ENCODE data around the gene HIPK2.

Gene HIPK2

DNA sequence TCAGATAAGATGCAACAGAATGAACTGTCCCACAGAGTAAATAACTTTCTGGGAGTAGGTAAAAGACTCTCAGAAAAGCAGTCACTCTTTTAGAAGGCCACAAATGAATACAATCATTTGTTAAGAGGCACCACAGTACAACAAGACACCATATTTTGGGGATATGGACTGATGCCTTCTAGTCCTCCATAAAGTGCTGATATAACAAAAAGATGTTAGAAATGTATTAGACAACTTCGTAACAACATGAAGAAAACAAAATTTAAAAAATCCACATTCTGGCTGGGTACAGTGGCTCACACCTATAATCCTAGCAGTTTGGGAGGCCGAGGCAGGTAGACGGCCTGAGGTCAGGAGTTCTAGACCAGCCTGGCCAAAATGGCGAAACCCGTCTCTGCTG is 111.3 kb downstream of the HIPK2 start:
- Histone ChIP-seq H4K5ac (ENCODE audit: low read length) (no peak overlapping the region), H2BK5ac (ENCODE audit: low read length) (no peak overlapping the region), H3K4me3 (ENCODE audit: low read length) (no peak overlapping the region), H3K18ac (ENCODE audit: low read length) (no peak overlapping the region), H3K4ac (ENCODE audit: low read depth, low read length) (no peak overlapping the region), H3K23ac (ENCODE audit: low read length) (no peak overlapping the region), H3K79me2 (ENCODE audit: control insufficient read depth, insufficient read depth, low read length) (no peaks in the 10 kb centered on the region), H3K36me3 (ENCODE audit: control insufficient read depth, insufficient read depth, low read length) (no peaks in the 10 kb centered on the region), H2BK15ac (replicated peaks; ENCODE audit: low read depth) (no peak overlapping the region), H3K4me1 (ENCODE audit: control insufficient read depth, low read depth, low read length) (no peaks in the 10 kb centered on the region), H3K79me1 (ENCODE audit: low read length) (no peaks in the 10 kb centered on the region), H2BK120ac (ENCODE audit: low read depth, low read length) (no peak overlapping the region), H3K4me2 (ENCODE audit: low read length) (no peak overlapping the region), H3K56ac (ENCODE audit: low read length) (no peak overlapping the region), H3K27me3 (ENCODE audit: insufficient read depth, low read length, poor library complexity) (no peaks in the 10 kb centered on the region), H2AK5ac (ENCODE audit: low read length) (no peak overlapping the region), H4K8ac (ENCODE audit: low read depth, low read length) (no peak overlapping the region), H3K9ac (ENCODE audit: low read length) (no peak overlapping the region), H3K27ac (ENCODE audit: low read depth, low read length) (no peak overlapping the region)
- WGBS (ENCODE audit: extremely low coverage, insufficient coverage, low lambda C conversion rate), result no CpG with 5 or more reads among the region's 5 CpGs
- DNase-seq, result no peak

DNA sequence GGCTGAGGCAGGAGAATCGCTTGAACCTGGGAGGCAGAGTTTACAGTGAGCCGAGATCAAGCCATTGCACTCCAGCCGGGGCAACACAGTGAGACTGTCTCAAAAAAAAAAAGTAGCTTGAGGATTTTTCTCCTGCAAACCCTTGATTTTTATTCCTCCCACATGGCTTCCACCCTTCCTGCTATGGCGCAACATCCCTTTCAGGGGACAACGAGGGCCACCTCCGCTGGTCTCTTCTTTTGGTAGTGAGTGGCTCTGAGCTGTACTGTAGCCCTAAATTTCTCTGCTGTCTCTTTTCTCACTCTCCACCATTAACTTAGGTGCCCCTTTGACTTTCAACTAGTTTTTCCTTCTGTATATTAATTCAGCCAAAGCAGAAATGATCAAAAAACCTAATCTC is 113.4 kb downstream of the HIPK2 start:
- no peak overlapping the region for H4K5ac ChIP-seq (ENCODE audit: low read length)
- H3K9ac ChIP-seq (ENCODE audit: low read length), result no peak overlapping the region
- H4K8ac ChIP-seq (ENCODE audit: low read depth, low read length), result no peak overlapping the region
- no peak overlapping the region for H2BK5ac ChIP-seq (ENCODE audit: low read length)
- no peaks in the 10 kb centered on the region for H3K36me3 ChIP-seq (ENCODE audit: control insufficient read depth, insufficient read depth, low read length)
- no peak overlapping the region for H3K18ac ChIP-seq (ENCODE audit: low read length)
- H2BK120ac ChIP-seq (ENCODE audit: low read depth, low read length), result no peak overlapping the region
- H3K79me2 ChIP-seq (ENCODE audit: control insufficient read depth, insufficient read depth, low read length), result no peaks in the 10 kb centered on the region
- H3K4me1 ChIP-seq (ENCODE audit: control insufficient read depth, low read depth, low read length), result peaks cover 6% of the 10 kb centered on the region
- no peak for DNase-seq
- H3K4me2 ChIP-seq (ENCODE audit: low read length), result no peak overlapping the region
- no peak overlapping the region for H2BK15ac ChIP-seq (replicated peaks; ENCODE audit: low read depth)
- H3K4me3 ChIP-seq (ENCODE audit: low read length), result no peak overlapping the region
- H3K56ac ChIP-seq (ENCODE audit: low read length), result no peak overlapping the region
- H3K27ac ChIP-seq (ENCODE audit: low read depth, low read length), result no peak overlapping the region
- H3K4ac ChIP-seq (ENCODE audit: low read depth, low read length), result no peak overlapping the region
- no peak overlapping the region for H2AK5ac ChIP-seq (ENCODE audit: low read length)
- no peaks in the 10 kb centered on the region for H3K27me3 ChIP-seq (ENCODE audit: insufficient read depth, low read length, poor library complexity)
- no peak overlapping the region for H3K23ac ChIP-seq (ENCODE audit: low read length)
- no CpG with 5 or more reads among the region's 6 CpGs for WGBS (ENCODE audit: extremely low coverage, insufficient coverage, low lambda C conversion rate)
- no peaks in the 10 kb centered on the region for H3K79me1 ChIP-seq (ENCODE audit: low read length)

DNA sequence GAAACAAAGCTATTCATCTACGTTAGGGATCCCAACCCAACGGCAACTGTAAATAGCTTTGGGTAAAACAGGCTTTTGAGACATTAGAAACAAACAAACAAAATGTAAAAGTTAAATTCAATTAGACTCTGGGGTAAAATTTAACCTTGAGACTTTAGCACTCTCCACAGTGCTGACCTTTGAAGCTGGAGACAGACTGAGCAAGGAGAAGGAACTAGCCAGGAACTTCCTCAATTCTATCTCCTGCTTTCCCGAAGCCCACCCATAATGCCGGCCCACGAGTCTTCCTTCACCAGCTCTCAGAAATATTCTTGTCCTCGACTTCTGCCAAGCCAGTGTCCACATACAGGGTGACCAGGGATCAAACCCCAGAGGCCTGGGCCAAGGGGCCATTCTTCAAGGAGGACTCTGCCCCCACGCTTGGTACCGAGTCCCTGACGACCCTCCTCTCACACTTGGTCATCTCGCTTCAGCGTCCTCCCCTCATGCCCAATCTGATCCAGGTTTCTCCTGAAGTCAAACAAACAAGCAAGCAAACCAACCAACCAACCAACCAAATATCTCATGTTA is 114.1 kb downstream of the HIPK2 start:
- Histone ChIP-seq H3K18ac (ENCODE audit: low read length) (no peak overlapping the region), H3K27ac (ENCODE audit: low read depth, low read length) (no peak overlapping the region), H4K8ac (ENCODE audit: low read depth, low read length) (no peak overlapping the region), H3K4me3 (ENCODE audit: low read length) (no peak overlapping the region), H3K4me1 (ENCODE audit: control insufficient read depth, low read depth, low read length) (peaks cover 10% of the 10 kb centered on the region), H3K79me2 (ENCODE audit: control insufficient read depth, insufficient read depth, low read length) (no peaks in the 10 kb centered on the region), H3K79me1 (ENCODE audit: low read length) (no peaks in the 10 kb centered on the region), H2BK120ac (ENCODE audit: low read depth, low read length) (no peak overlapping the region), H3K9ac (ENCODE audit: low read length) (no peak overlapping the region), H2BK15ac (replicated peaks; ENCODE audit: low read depth) (no peak overlapping the region), H3K36me3 (ENCODE audit: control insufficient read depth, insufficient read depth, low read length) (no peaks in the 10 kb centered on the region), H3K27me3 (ENCODE audit: insufficient read depth, low read length, poor library complexity) (no peaks in the 10 kb centered on the region), H4K5ac (ENCODE audit: low read length) (no peak overlapping the region), H3K56ac (ENCODE audit: low read length) (no peak overlapping the region), H3K4ac (ENCODE audit: low read depth, low read length) (no peak overlapping the region), H2BK5ac (ENCODE audit: low read length) (no peak overlapping the region), H2AK5ac (ENCODE audit: low read length) (no peak overlapping the region), H3K23ac (ENCODE audit: low read length) (no peak overlapping the region), H3K4me2 (ENCODE audit: low read length) (no peak overlapping the region)
- no peak for DNase-seq
- no CpG with 5 or more reads among the region's 11 CpGs for WGBS (ENCODE audit: extremely low coverage, insufficient coverage, low lambda C conversion rate)

DNA sequence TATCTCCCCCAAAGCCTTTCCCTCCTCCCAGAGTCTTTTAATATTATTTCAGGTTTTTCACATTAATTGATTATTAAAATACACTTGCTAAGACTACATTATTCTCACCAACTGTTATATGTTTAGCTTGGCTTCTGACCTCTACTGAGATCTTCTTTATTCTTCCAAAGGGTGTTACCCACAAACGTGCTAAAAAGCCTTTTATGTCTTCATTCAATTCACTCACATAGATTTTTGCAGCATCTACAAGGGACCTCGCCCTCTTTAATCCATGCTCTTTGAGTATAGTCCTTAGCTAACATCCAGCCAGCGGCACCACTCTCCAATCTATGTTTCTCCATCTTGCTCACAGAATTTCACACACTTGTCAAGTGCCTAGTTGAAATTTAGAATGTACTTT is 115.9 kb downstream of the HIPK2 start:
- Histone ChIP-seq H3K4ac (ENCODE audit: low read depth, low read length) (no peak overlapping the region), H3K4me1 (ENCODE audit: control insufficient read depth, low read depth, low read length) (peaks cover 10% of the 10 kb centered on the region), H2BK15ac (replicated peaks; ENCODE audit: low read depth) (no peak overlapping the region), H3K79me1 (ENCODE audit: low read length) (no peaks in the 10 kb centered on the region), H3K23ac (ENCODE audit: low read length) (no peak overlapping the region), H3K36me3 (ENCODE audit: control insufficient read depth, insufficient read depth, low read length) (no peaks in the 10 kb centered on the region), H4K8ac (ENCODE audit: low read depth, low read length) (no peak overlapping the region), H3K18ac (ENCODE audit: low read length) (no peak overlapping the region), H3K79me2 (ENCODE audit: control insufficient read depth, insufficient read depth, low read length) (no peaks in the 10 kb centered on the region), H3K4me3 (ENCODE audit: low read length) (no peak overlapping the region), H2AK5ac (ENCODE audit: low read length) (no peak overlapping the region), H3K56ac (ENCODE audit: low read length) (no peak overlapping the region), H3K27me3 (ENCODE audit: insufficient read depth, low read length, poor library complexity) (no peaks in the 10 kb centered on the region), H2BK5ac (ENCODE audit: low read length) (no peak overlapping the region), H3K4me2 (ENCODE audit: low read length) (no peak overlapping the region), H3K9ac (ENCODE audit: low read length) (no peak overlapping the region), H4K5ac (ENCODE audit: low read length) (no peak overlapping the region), H2BK120ac (ENCODE audit: low read depth, low read length) (no peak overlapping the region), H3K27ac (ENCODE audit: low read depth, low read length) (no peak overlapping the region)
- no peak for DNase-seq
- no CpG with 5 or more reads among the region's 3 CpGs for WGBS (ENCODE audit: extremely low coverage, insufficient coverage, low lambda C conversion rate)

DNA sequence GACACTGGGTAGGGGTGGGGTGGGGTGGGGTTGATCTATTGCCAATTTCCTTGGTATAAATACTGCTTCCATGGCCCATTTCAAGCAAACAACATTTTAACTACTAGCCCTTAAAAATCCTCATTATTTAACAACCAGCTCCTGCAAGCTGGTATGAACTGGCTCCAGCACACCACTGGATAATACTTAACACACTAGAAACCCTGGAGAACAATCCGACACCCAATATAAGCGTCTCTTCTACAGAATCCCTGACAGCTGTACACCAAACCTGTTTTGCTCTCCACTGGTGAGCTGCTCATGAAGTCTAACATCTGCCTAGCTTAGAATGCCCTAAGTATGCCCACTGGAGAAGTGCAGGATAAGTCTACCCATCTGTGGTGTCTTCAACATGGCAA is 116.8 kb downstream of the HIPK2 start:
- Histone ChIP-seq H3K23ac (ENCODE audit: low read length) (no peak overlapping the region), H3K27ac (ENCODE audit: low read depth, low read length) (no peak overlapping the region), H4K5ac (ENCODE audit: low read length) (no peak overlapping the region), H2BK120ac (ENCODE audit: low read depth, low read length) (no peak overlapping the region), H3K56ac (ENCODE audit: low read length) (no peak overlapping the region), H3K27me3 (ENCODE audit: insufficient read depth, low read length, poor library complexity) (no peaks in the 10 kb centered on the region), H3K4ac (ENCODE audit: low read depth, low read length) (no peak overlapping the region), H2AK5ac (ENCODE audit: low read length) (no peak overlapping the region), H3K4me3 (ENCODE audit: low read length) (no peak overlapping the region), H3K18ac (ENCODE audit: low read length) (no peak overlapping the region), H4K8ac (ENCODE audit: low read depth, low read length) (no peak overlapping the region), H3K79me1 (ENCODE audit: low read length) (no peaks in the 10 kb centered on the region), H2BK5ac (ENCODE audit: low read length) (no peak overlapping the region), H3K4me2 (ENCODE audit: low read length) (no peak overlapping the region), H3K9ac (ENCODE audit: low read length) (no peak overlapping the region), H3K79me2 (ENCODE audit: control insufficient read depth, insufficient read depth, low read length) (no peaks in the 10 kb centered on the region), H2BK15ac (replicated peaks; ENCODE audit: low read depth) (no peak overlapping the region), H3K36me3 (ENCODE audit: control insufficient read depth, insufficient read depth, low read length) (no peaks in the 10 kb centered on the region), H3K4me1 (ENCODE audit: control insufficient read depth, low read depth, low read length) (peaks cover 10% of the 10 kb centered on the region)
- DNase-seq, result no peak
- no CpG with 5 or more reads among the region's 2 CpGs for WGBS (ENCODE audit: extremely low coverage, insufficient coverage, low lambda C conversion rate)

DNA sequence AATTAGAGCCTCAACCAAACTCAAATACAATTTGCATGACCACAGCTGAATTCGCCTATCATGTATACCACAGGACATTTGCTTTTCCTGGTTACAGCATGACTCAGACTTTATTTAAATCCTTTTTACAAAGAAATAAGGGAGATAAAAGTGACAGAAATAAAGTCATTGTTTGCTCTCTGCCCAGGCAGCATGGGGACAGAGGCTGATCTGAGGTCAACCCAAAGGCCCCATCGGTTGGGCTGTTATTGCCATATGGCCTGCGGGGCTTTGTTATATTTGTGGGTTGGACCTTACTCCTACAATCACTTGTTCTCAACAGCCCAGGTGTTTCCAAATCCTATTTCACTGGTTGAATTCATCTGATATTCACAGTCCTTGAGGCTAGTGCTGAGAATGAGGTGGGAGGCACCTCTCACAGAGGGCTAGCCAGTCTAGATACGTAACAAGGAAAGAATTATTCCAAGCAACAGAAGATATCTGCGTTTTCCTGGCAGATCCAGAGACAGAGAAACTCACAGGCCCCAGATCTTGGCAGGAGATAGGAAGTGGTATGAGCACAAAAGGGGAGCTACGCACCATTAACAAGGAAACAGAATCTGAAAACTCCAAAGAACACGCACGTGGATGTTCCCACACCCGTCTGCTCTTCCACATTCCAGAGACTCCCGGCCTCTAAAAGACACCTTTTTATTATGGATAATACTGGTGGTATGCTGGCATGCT is 117.3 kb downstream of the HIPK2 start:
- Histone ChIP-seq H2BK5ac (ENCODE audit: low read length) (no peak overlapping the region), H4K8ac (ENCODE audit: low read depth, low read length) (no peak overlapping the region), H2BK15ac (replicated peaks; ENCODE audit: low read depth) (no peak overlapping the region), H3K27me3 (ENCODE audit: insufficient read depth, low read length, poor library complexity) (no peaks in the 10 kb centered on the region), H3K18ac (ENCODE audit: low read length) (no peak overlapping the region), H3K4ac (ENCODE audit: low read depth, low read length) (no peak overlapping the region), H2BK120ac (ENCODE audit: low read depth, low read length) (no peak overlapping the region), H3K23ac (ENCODE audit: low read length) (no peak overlapping the region), H3K4me1 (ENCODE audit: control insufficient read depth, low read depth, low read length) (peaks cover 10% of the 10 kb centered on the region), H3K56ac (ENCODE audit: low read length) (peak overlapping the region; percentile 1), H3K79me2 (ENCODE audit: control insufficient read depth, insufficient read depth, low read length) (no peaks in the 10 kb centered on the region), H3K79me1 (ENCODE audit: low read length) (no peaks in the 10 kb centered on the region), H3K9ac (ENCODE audit: low read length) (no peak overlapping the region), H3K4me3 (ENCODE audit: low read length) (no peak overlapping the region), H3K36me3 (ENCODE audit: control insufficient read depth, insufficient read depth, low read length) (no peaks in the 10 kb centered on the region), H2AK5ac (ENCODE audit: low read length) (no peak overlapping the region), H4K5ac (ENCODE audit: low read length) (no peak overlapping the region), H3K27ac (ENCODE audit: low read depth, low read length) (no peak overlapping the region), H3K4me2 (ENCODE audit: low read length) (no peak overlapping the region)
- no CpG with 5 or more reads among the region's 10 CpGs for WGBS (ENCODE audit: extremely low coverage, insufficient coverage, low lambda C conversion rate)
- peak; percentile 50 for DNase-seq
